GM12865 (cell line): ENCODE results near the gene CISD1.

Experiments used
- DNase-seq: peaks from one replicate; pipeline ENCODE4 v3.0.0; 2010; ENCODE audit warnings: low read depth
- H3K4me3 ChIP-seq: 2 replicates; pipeline ENCODE4 v1.5.1; 2011; ENCODE audit warnings: mild to moderate bottlenecking, low read depth, low read length, control low read depth
- CTCF ChIP-seq: IDR thresholded peaks from 2 replicates; pipeline ENCODE4 v1.5.1; 2011; ENCODE audit warnings: low read length, control low read depth, low read depth, inconsistent platforms; ENCODE audit not compliant: insufficient read depth; ENCODE audit errors: missing control alignments

Gene CISD1

DNA sequence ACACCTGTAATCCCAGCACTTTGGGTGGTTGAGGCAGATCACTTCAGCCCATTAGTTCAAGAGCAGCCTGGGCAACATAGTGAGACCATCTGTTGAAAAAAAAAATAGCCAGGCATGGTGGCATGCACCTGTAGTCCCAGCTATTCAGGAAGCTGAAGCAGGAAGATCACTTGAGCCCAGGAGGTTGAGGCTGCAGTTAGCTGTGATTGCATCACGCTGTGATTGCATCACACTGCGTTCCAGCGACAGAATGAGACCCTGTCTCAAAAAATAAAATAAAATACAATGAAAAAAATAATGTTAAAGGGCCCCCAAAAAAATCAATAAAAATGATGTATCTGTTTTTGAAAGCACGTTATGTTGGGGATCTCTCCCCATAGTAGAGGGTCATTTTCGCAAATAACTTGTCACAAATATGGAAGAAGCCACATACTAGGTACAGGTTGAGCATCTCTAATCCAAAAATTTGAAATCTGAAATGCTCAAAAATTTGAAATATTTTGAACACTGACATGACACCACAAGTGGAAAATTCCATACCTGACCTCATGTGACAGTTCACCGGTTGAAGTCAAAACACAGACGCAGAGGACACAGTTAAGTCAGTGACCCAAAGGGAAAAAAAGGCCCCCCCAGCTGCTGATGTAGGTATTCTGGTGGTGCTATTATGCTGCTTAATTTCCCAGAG, 9.5 kb downstream of the CISD1 start:
- no peak for TF ChIP-seq CTCF
- DNase-seq, result no peak
- no peak overlapping the region for H3K4me3 ChIP-seq

- no peak overlapping the region for H3K4me3 ChIP-seq
- no peak for TF ChIP-seq CTCF
- no peak for DNase-seq
Observed at GRCh38 chr10:58278962-58279307, 10.0 kb downstream of the CISD1 start.

GRCh38 chr10:58280477-58280876, 11.5 kb downstream of the CISD1 start:
- TF ChIP-seq CTCF, result no peak
- no peak overlapping the region for H3K4me3 ChIP-seq
- DNase-seq, result no peak

DNA sequence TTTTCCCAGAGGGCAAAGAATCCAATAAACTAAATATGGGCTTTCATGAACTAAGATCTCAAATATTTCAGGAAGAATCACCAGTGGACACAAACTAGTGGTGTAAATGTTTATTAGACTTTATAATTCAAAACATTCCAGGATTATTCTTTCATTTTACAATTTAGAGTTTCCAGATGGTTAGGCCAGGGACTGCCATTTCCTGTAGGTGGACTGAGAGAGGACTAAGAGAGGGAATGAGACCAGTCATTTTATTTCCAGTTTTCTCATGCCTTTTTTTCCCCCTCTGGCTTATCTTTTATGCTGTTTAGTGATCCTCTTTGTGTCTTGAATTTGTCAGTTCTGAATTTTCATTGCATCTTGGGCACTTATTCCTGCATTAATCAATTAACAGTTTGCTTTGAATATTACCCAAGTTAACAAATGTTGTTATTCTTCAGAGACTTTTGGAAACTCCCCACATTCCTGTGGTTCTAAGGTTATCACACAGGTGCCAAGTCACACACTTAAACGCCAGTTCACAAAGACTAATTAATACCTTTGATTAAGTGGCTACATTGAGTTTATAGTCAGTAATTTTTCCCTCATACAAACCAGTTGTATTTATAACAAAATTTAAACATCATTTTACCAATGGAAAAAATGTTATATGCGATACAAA, 12.3 kb downstream of the CISD1 start:
- TF ChIP-seq CTCF, result no peak
- no peak overlapping the region for H3K4me3 ChIP-seq
- DNase-seq, result no peak

DNA sequence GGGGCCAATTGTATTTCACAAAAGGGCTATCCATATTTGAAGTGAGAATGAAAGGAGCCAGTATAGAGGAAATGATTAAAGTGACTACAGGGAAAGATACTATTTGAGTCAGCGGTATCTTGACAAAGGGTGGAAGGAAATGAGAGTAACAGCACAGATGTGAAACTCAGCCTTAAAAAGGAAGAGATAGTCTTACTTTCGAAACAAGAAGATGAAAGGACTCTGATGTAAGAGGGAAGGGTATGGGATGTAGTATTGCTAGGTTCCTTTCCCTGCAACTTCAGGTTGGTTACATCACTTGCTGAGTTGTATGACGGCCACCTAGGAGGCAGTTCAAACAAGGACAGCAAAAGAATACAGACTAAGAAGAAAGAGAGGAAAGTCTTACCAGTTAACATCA, 13.7 kb downstream of the CISD1 start:
- peak; percentile 79 for DNase-seq
- H3K4me3 ChIP-seq, result no peak overlapping the region
- TF ChIP-seq CTCF, result no peak

DNA sequence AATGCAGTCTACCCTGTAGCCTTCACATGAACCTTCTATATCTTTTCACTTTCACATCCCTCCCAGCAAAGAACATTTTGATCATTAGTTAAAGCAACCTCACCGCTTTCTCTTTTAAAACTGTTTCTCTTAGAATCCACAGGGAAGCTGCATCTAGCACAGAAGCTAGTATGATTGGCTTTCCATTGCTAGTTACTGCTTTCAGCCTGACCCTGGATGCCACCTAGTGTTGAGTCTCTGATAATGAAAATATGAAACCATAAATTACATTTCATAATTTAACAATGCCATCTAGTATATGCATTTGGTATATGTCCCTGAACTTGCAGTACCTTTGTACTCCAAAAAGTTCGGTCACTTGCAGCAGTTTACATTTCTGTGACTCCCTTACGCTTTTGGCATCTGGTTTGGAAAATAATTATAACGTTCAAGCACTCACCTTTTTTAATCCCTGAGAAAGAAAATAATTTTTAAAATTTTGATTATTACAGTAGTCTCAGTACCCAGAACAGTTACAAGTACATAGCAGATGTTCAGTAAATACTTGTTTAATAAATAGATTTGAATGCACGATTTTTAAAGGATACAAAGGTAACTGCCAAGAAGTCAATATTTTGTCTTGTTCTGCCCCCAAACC, 22.7 kb downstream of the CISD1 start:
- no peak overlapping the region for H3K4me3 ChIP-seq
- DNase-seq, result peak; percentile 64
- peak; percentile 61 for TF ChIP-seq CTCF
